Left ventricle myocardium inferior (tissue), 1 donor: Measurements from ENCODE around the gene ISOC2. TPM values are rescaled to one million over a fixed set of nuclear protein-coding genes. Genes with fewer than 3 reads are reported as not detected.

ENCODE experiments used
- DNase-seq: peaks from one replicate; pipeline ENCODE4 v3.0.0-alpha.2; 2020
- H3K27ac ChIP-seq: fragments of 200-600 bp; replicated peaks from 2 replicates; pipeline ENCODE4 v1.8.0; 2021
- H3K27me3 ChIP-seq: fragments of 200-600 bp; 2 replicates; pipeline ENCODE4 v1.8.0; 2021; ENCODE audit warnings: low read depth
- H3K36me3 ChIP-seq: fragments of 200-600 bp; 2 replicates; pipeline ENCODE4 v1.8.0; 2021
- H3K4me1 ChIP-seq: fragments of 200-600 bp; 2 replicates; pipeline ENCODE4 v1.8.0; 2021
- H3K4me3 ChIP-seq: fragments of 200-600 bp; 2 replicates; pipeline ENCODE4 v1.8.0; 2021; ENCODE audit warnings: mild to moderate bottlenecking, moderate library complexity
- H3K9me3 ChIP-seq: fragments of 200-600 bp; replicated peaks from 2 replicates; pipeline ENCODE4 v1.8.0; 2021
- intact Hi-C: fragments of 100-400 bp; cut with micrococcal nuclease; formaldehyde crosslinking; loops from one replicate; pipeline ENCODE4 v1.11.0; 2022
- total RNA-seq: library from RNA; stranded (reverse); fragmentation: NEBNext Ultra II Directional; extraction: Animal tissue kit (Norgen Biotek cat#: 25700); gene quantifications from one replicate; pipeline ENCODE4 v1.2.1, GENCODE V29; 2021
- TF ChIP-seq, protein P1 (sequence below): fragments of 200-600 bp; IDR thresholded peaks from 2 replicates; pipeline ENCODE4 v1.8.0; 2021; ENCODE audit warnings: antibody characterized with exemption, mild to moderate bottlenecking, borderline replicate concordance
- donor health status: DM: no; HTN: yes; CAD: no; lungs with severe emphysema.

Gene ISOC2
- total RNA-seq, 1 donor from 2014 or later: 52.6 TPM

DNA sequence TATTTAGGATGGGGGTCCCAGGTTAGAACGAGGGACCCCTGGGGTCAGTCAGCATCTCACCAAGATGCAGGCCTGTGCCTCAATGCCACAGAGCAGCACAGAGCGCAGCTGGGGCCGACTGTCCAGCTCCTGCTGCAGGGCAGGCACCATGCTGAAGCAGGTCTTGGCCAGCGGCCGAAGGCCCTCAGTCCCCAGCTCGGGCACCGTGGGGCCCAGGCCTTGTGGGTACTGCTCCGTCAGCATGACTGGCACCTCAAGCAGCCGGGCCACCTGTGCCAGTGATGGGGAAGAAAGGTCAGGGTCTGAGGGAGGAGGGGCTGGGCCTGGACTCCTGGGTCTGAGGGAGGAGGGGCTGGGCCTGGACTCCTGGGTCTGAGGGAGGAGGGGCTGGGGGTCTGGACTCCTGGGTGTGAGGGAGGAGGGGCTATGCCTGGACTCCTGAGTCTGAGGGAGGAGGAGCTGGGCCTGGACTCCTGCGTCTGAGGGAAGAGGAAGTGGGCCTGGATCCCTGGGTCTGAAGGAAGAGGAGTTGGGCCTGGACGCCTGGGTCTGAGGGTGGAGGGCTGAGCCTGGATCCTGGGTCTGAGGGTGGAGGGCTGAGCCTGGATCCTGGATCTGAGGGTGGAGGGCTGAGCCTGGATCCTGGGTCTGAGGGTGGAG lies 5.7 kb downstream of the ISOC2 start:
- Histone ChIP-seq H3K9me3 (no peaks in the 10 kb centered on the region), H3K27ac (no peak overlapping the region), H3K36me3 (no peaks in the 10 kb centered on the region), H3K4me3 (no peak overlapping the region), H3K4me1 (peaks cover 26% of the 10 kb centered on the region), H3K27me3 (peaks cover 27% of the 10 kb centered on the region)
- intact Hi-C loops: no loop called here
- DNase-seq: no peak
- TF ChIP-seq, protein P1, sequence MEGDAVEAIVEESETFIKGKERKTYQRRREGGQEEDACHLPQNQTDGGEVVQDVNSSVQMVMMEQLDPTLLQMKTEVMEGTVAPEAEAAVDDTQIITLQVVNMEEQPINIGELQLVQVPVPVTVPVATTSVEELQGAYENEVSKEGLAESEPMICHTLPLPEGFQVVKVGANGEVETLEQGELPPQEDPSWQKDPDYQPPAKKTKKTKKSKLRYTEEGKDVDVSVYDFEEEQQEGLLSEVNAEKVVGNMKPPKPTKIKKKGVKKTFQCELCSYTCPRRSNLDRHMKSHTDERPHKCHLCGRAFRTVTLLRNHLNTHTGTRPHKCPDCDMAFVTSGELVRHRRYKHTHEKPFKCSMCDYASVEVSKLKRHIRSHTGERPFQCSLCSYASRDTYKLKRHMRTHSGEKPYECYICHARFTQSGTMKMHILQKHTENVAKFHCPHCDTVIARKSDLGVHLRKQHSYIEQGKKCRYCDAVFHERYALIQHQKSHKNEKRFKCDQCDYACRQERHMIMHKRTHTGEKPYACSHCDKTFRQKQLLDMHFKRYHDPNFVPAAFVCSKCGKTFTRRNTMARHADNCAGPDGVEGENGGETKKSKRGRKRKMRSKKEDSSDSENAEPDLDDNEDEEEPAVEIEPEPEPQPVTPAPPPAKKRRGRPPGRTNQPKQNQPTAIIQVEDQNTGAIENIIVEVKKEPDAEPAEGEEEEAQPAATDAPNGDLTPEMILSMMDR: no peak

DNA sequence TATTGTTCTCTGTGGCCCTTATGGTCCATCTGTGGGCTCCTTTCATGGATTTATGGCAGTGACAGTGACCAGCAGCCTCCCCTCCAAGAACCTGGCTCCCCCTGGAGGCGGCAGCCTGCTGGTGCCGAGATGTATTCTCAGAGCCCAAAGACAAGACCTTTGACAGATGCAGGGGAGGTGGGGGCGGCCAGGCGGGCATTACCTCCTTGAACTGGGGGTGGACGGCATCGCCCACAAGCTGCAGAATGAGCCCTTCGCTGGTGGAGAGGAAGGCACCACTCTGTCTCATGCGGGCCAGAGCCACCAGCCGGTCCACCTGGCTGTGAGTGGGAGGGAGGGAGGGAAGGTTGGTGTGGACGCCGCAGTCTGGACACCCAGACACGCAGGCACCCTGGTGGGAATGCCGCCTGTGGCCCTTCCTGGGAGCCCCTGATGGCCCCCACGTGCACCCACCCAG lies 6.6 kb downstream of the ISOC2 start:
- Histone ChIP-seq H3K9me3 (no peaks in the 10 kb centered on the region), H3K27me3 (peaks cover 28% of the 10 kb centered on the region), H3K27ac (no peak overlapping the region), H3K36me3 (no peaks in the 10 kb centered on the region), H3K4me1 (peaks cover 17% of the 10 kb centered on the region), H3K4me3 (no peak overlapping the region)
- DNase-seq: no peak
- TF ChIP-seq, protein P1: peak; percentile 56
- intact Hi-C loops: no loop called here

DNA sequence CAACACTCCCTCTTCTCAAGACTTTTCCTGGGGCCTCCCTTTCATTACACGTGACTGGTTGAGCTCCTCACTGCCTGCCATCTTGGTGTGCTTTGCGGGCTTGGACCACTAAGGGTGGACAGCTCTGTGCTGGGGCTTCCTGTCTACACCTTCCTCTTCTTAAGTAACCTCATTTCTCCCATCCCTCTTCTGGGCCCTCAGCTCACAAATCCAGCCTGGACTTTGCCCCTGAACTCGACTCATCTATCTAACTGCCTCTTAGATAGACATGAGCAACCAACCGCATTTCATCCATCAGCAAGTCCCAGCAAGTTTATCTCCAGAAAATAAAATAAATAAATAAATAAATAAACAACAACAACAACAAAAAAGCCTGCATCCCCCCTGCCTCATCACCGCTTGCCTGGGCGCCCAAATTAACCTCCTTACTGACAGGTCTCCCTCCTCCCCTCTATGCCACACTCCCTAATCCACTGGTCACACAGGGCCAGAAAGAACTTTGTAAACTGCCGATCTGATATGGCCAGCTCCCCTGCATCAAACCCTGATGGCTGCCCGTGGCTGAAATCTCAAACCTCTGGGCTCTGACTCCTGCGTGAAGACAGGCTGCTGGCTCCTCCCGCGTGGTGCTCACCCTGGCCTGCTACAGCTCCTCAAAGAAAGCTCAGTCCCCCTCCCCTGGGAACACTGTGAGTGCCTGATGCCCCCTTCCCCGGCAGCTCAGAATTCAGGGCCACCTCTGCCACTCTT lies 7.8 kb downstream of the ISOC2 start:
- TF ChIP-seq, protein P1: no peak
- Histone ChIP-seq H3K9me3 (no peaks in the 10 kb centered on the region), H3K27me3 (peaks cover 36% of the 10 kb centered on the region), H3K27ac (no peak overlapping the region), H3K4me3 (no peak overlapping the region), H3K4me1 (peaks cover 13% of the 10 kb centered on the region), H3K36me3 (no peaks in the 10 kb centered on the region)
- intact Hi-C loops: no loop called here
- DNase-seq: no peak

DNA sequence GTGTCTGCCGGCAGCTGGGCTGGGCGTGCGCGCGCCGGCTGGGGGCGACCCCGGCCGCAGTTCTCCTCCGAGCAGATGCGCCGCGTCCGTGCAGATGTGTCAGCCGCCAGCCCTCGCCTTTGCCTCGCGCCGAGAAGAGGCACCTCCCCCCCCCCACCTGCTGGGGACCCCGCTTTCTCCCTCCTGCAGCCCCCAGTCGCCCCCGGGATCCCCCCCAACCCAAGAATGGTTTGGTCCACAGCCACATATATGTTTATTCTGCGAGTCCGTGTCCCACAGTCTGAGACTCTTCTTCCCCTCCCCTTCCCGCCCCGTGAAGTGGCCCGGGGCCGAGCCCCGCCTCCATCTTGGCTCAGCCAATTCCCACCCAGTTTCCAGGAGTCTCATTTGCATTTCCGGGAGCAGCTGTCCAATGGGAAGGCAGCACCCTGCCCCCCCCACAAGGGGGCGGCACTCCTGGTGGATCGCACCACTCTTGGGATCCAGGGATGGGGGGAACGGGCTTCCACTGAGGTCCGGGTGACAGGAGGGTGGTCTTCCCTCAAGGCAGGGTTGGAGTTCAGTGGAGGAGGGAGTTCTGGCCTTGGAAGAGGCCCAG lies 8.6 kb downstream of the ISOC2 start:
- peak; percentile 66 for DNase-seq
- intact Hi-C loops: no loop called here
- Histone ChIP-seq H3K9me3 (no peaks in the 10 kb centered on the region), H3K4me1 (peaks cover 13% of the 10 kb centered on the region), H3K36me3 (no peaks in the 10 kb centered on the region), H3K27ac (no peak overlapping the region), H3K27me3 (peaks cover 36% of the 10 kb centered on the region), H3K4me3 (peak overlapping the region; percentile 37)
- TF ChIP-seq, protein P1: no peak

DNA sequence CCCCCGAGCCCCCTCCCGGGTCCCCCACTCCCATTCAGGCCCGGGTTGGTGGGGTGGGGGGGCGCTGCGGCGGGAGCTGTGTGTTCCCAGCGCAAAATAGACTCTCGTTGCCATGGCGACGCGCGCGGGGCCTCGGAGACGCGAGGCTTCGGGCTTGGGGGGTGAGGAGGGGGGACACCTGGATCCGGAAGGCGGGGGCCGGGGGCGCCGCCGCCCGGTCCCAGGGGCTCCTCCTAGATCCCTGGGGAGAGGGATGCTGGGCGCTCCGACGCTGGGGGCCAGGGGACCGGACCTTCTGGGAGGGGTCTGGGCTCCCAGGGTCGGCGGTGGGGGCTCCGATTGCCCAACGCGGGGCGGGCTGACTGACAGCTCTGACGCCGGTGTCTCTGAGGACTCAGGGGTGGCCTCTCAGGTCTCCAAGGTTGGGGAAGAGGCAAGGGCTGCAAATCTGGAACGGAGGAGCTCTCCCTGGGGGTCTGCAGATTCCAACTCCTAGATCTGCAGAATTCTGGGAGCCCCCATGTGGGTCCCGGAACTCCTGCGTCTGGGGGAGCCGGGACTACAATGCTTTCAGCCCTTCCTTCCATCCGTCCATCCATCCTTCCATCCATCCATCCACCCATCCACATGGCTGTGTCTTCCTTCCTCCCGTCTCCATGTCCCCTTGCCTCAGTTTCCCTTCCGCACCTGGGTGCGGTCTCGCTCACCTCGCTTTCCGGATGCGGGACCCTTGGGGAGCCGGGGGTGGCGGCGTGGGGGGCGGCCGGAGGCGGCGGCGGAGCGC lies 9.3 kb downstream of the ISOC2 start:
- Histone ChIP-seq H3K27me3 (peaks cover 39% of the 10 kb centered on the region), H3K36me3 (no peaks in the 10 kb centered on the region), H3K9me3 (no peaks in the 10 kb centered on the region), H3K27ac (no peak overlapping the region), H3K4me1 (peaks cover 13% of the 10 kb centered on the region), H3K4me3 (peak overlapping the region; percentile 37)
- intact Hi-C loops: no loop called here
- no peak for DNase-seq
- TF ChIP-seq, protein P1: no peak
